Measurements from ENCODE around the gene MRPL3.

GRCh38 chr3:131480116-131480515 is 22.7 kb downstream of the MRPL3 start:
- no peak for TF ChIP-seq RAD21 (IDR thresholded peaks at IDR 0.05; ENCODE audit: low read depth)
- TF ChIP-seq TEAD4 (IDR thresholded peaks at IDR 0.05) = no peak
- no peak for TF ChIP-seq USF1 (IDR thresholded peaks at IDR 0.05)
- TF ChIP-seq NFIC (IDR thresholded peaks at IDR 0.05) = no peak
- TF ChIP-seq CREB1 (IDR thresholded peaks at IDR 0.05; ENCODE audit: low read depth) = no peak
- no peak for TF ChIP-seq CEBPB (IDR thresholded peaks at IDR 0.05)
- no peak for TF ChIP-seq FOXM1 (IDR thresholded peaks at IDR 0.05; ENCODE audit: borderline replicate concordance, low read depth)
- no peak for TF ChIP-seq YY1 (IDR thresholded peaks at IDR 0.05; ENCODE audit: low read depth)
- TF ChIP-seq TAF1 (IDR thresholded peaks at IDR 0.05; ENCODE audit: low read depth) = no peak
- TF ChIP-seq EP300 (IDR thresholded peaks at IDR 0.05; ENCODE audit: borderline replicate concordance) = no peak
- no peak for TF ChIP-seq TCF12 (IDR thresholded peaks at IDR 0.05; ENCODE audit: low read depth)
- TF ChIP-seq REST (IDR thresholded peaks at IDR 0.05; ENCODE audit: low read depth) = no peak
- no peak for TF ChIP-seq ZBTB7A (IDR thresholded peaks at IDR 0.05; ENCODE audit: low read depth)
